HG03575 (cell line): ENCODE data around the gene NEDD9.

Experiments
- ATAC-seq: cut with Tn5 transposase; IDR thresholded peaks from one replicate; pipeline ENCODE4 v1.9.1; 2021; ENCODE audit not compliant: unreplicated experiment, insufficient number of reproducible peaks, low FRiP score; ENCODE audit errors: extremely low read depth

NEDD9 gene

GRCh38 chr6:11222385-11223277 is 9.8 kb downstream of the NEDD9 start:
- ATAC-seq: no peak

GRCh38 chr6:11221623-11222384 is 10.7 kb downstream of the NEDD9 start:
- no peak for ATAC-seq

- ATAC-seq: no peak
Observed at GRCh38 chr6:11219400-11219834, 13.1 kb downstream of the NEDD9 start.

- no peak for ATAC-seq
Observed at GRCh38 chr6:11218538-11219399, 13.7 kb downstream of the NEDD9 start.

GRCh38 chr6:11218102-11218442 is 14.4 kb downstream of the NEDD9 start:
- ATAC-seq: no peak

GRCh38 chr6:11217360-11218101 is 14.9 kb downstream of the NEDD9 start:
- no peak for ATAC-seq

GRCh38 chr6:11215773-11216172 is 16.7 kb downstream of the NEDD9 start:
- ATAC-seq: no peak

GRCh38 chr6:11214901-11215300 is 17.6 kb downstream of the NEDD9 start:
- no peak for ATAC-seq

GRCh38 chr6:11214084-11214833 is 18.2 kb downstream of the NEDD9 start:
- ATAC-seq: no peak

- no peak for ATAC-seq
Observed at GRCh38 chr6:11213422-11214021, 18.9 kb downstream of the NEDD9 start.

GRCh38 chr6:11212664-11213063 is 19.8 kb downstream of the NEDD9 start:
- no peak for ATAC-seq

GRCh38 chr6:11211254-11211653 is 21.2 kb downstream of the NEDD9 start:
- ATAC-seq: no peak

GRCh38 chr6:11210386-11211138 is 21.9 kb downstream of the NEDD9 start:
- ATAC-seq: no peak

- ATAC-seq: no peak
Observed at GRCh38 chr6:11209906-11210305, 22.6 kb downstream of the NEDD9 start.

GRCh38 chr6:11209369-11209768 is 23.1 kb downstream of the NEDD9 start:
- no peak for ATAC-seq

GRCh38 chr6:11208854-11209253 is 23.6 kb downstream of the NEDD9 start:
- ATAC-seq: no peak

GRCh38 chr6:11208267-11208666 is 24.2 kb downstream of the NEDD9 start:
- no peak for ATAC-seq
